ENCODE results near the gene DCAF17.
"Not testable (repeated sequence)": the region's sequence is repeated elsewhere in the genome, so short reads cannot be mapped to it uniquely, and the experiment has no call there.

The DCAF17 gene

GRCh38 chr2:171419333-171419732 lies 14.7 kb upstream of the DCAF17 start:
- TF ChIP-seq CTCF (IDR thresholded peaks at IDR 0.05; ENCODE audit: borderline replicate concordance, insufficient read depth, low read depth, low read length) = no peak
- no peak overlapping the region for H3K4me3 ChIP-seq (ENCODE audit: low read depth, low read length)

DNA sequence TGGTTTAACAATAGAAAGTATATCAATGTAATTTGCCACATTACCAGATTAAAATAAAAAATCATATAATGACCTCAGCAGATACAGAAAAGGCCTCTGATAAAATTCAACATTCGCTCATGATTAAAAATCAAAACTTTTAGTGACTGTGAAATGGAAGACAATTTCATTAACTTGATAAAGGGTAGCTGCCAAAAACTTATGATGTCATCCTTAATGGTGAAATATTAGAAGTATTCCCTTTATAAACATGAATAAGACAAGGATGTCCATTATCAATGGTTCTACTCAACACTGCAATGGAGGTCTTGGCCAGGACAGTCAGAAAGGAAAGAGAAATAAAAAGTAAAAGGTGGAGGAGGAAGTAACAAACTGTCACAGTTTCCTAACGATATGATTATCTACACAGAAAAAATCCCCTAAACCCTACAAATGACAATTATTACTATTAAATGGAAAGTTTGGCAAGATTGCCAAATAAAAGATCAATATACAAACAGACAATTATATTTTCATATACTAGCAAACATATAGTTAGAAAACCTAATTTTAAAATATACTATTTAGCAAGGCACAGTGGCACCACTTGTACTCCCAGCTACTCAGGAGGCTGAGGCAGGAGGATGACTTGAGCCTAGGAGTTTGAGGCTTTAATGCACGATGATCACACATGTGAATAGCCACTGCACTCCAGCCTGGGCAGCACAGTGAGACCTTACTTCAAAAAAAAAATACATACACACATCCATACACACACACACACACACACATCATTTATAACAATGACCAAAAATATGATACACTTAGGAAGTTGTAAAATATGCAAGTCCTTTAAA lies 13.1 kb upstream of the DCAF17 start:
- TF ChIP-seq CTCF (IDR thresholded peaks at IDR 0.05; ENCODE audit: borderline replicate concordance, insufficient read depth, low read depth, low read length) = no peak
- no peak overlapping the region for H3K4me3 ChIP-seq (ENCODE audit: low read depth, low read length)

- not testable (repeated sequence) for H3K4me3 ChIP-seq (ENCODE audit: low read depth, low read length)
These were observed 11.1 kb upstream of the DCAF17 start for GRCh38 chr2:171422710-171423495.

DNA sequence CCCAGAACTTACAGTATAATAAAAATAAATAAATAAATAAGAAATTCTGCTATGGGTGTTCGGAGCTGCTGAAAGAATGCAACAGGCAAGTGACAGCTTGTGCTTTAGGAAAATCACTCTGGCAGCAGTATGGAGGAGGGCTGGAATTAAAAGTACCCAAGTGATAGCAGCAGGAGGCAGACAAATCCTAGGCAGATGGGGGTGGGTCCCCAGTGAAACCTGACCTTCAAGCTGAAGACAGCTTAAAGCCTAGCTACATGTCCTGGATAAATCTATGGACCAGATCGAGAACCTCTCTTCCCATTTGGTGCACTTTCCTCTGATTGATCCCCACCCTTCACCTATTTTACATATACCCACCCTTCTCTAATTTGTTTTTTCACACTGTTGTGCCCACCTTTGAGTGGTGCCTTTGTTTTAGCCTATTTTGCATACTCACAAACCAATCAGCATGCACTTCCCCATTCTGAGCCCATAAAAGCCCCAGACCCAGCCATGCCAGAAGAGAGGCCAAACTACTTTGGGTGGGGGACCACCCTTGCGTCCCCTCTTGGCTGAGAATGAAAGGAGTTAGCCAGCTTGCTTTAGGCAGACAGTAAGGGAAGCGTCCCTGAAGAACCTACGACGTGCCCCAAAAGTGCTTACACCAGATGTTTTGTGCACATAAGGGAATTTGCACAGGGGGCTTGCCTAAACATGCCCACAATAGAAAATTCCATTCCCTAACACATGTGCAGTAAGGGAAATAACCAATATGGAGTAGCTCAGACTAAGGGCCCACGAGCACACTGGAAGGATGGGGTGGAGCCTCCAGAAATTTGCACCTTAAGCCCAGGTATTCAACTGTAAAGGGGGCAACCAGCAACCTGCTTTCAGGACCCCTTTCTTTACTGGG lies 3.3 kb upstream of the DCAF17 start:
- TF ChIP-seq CTCF (IDR thresholded peaks at IDR 0.05; ENCODE audit: borderline replicate concordance, insufficient read depth, low read depth, low read length) = no peak
- H3K4me3 ChIP-seq (ENCODE audit: low read depth, low read length) = no peak overlapping the region

GRCh38 chr2:171431677-171432167 lies 2.3 kb upstream of the DCAF17 start:
- no peak for TF ChIP-seq CTCF (IDR thresholded peaks at IDR 0.05; ENCODE audit: borderline replicate concordance, insufficient read depth, low read depth, low read length)
- H3K4me3 ChIP-seq (ENCODE audit: low read depth, low read length) = no peak overlapping the region

GRCh38 chr2:171432206-171432968 lies 1.6 kb upstream of the DCAF17 start:
- peak overlapping the region; percentile 81 for H3K4me3 ChIP-seq (ENCODE audit: low read depth, low read length)
- no peak for TF ChIP-seq CTCF (IDR thresholded peaks at IDR 0.05; ENCODE audit: borderline replicate concordance, insufficient read depth, low read depth, low read length)
